Stimulated activated CD4-positive, alpha-beta T cell treated with anti-CD3 and anti-CD28 coated beads, Interleukin-4, amount 100 ng/mL, for 24 hours (primary cell): Measurements from ENCODE around the gene MED1.
A peak's percentile ranks its signal among the peaks of the same experiment; 100 is the strongest.
"Not testable (repeated sequence)": the region's sequence is repeated elsewhere in the genome, so short reads cannot be mapped to it uniquely, and the experiment has no call there.

Experiments
- DNase-seq: peaks from one replicate; pipeline ENCODE4 v3.0.0-alpha.2; 2020

The MED1 gene

GRCh38 chr17:39410279-39410678 lies 40.8 kb downstream of the MED1 start:
- no peak for DNase-seq

GRCh38 chr17:39408360-39408759 lies 42.7 kb downstream of the MED1 start:
- no peak for DNase-seq

GRCh38 chr17:39406951-39407350 lies 44.1 kb downstream of the MED1 start:
- DNase-seq = no peak

- DNase-seq = no peak
These were observed 45.6 kb downstream of the MED1 start for GRCh38 chr17:39405436-39405835.

- peak; percentile 42 for DNase-seq
These were observed 46.3 kb downstream of the MED1 start for GRCh38 chr17:39404542-39405378.

- DNase-seq = no peak
These were observed 48.0 kb downstream of the MED1 start for GRCh38 chr17:39402890-39403605.

GRCh38 chr17:39402244-39402889 lies 48.7 kb downstream of the MED1 start:
- DNase-seq = peak; percentile 89

- peak; percentile 93 for DNase-seq
These were observed 49.4 kb downstream of the MED1 start, which contains the start of gene FBXL20 for GRCh38 chr17:39401412-39402243. Gene FBXL20, minus strand, starts transcription at chr17:39401626. Its CDS starts 224 bp downstream, at chr17:39401402.

- DNase-seq = peak; percentile 18
These were observed 50.3 kb downstream of the MED1 start for GRCh38 chr17:39400547-39401411.

GRCh38 chr17:39399791-39400190 lies 51.3 kb downstream of the MED1 start:
- no peak for DNase-seq

GRCh38 chr17:39393736-39394135 lies 57.3 kb downstream of the MED1 start:
- no peak for DNase-seq

- DNase-seq = no peak
These were observed 59.6 kb downstream of the MED1 start for GRCh38 chr17:39391448-39391847.

GRCh38 chr17:39385040-39385439 lies 66.0 kb downstream of the MED1 start:
- DNase-seq = no peak

GRCh38 chr17:39380144-39380543 lies 70.9 kb downstream of the MED1 start:
- no peak for DNase-seq

GRCh38 chr17:39376434-39376833 lies 74.6 kb downstream of the MED1 start:
- no peak for DNase-seq

- not testable (repeated sequence) for DNase-seq
These were observed 83.3 kb downstream of the MED1 start for GRCh38 chr17:39367805-39368204.

- DNase-seq = no peak
These were observed 85.2 kb downstream of the MED1 start for GRCh38 chr17:39365872-39366271.

- no peak for DNase-seq
These were observed 85.8 kb downstream of the MED1 start for GRCh38 chr17:39365242-39365641.

- DNase-seq = no peak
These were observed 86.6 kb downstream of the MED1 start for GRCh38 chr17:39364236-39365025.

- DNase-seq = no peak
These were observed 90.0 kb downstream of the MED1 start for GRCh38 chr17:39361064-39361463.

GRCh38 chr17:39360537-39360936 lies 90.5 kb downstream of the MED1 start:
- no peak for DNase-seq
